Measurements from ENCODE around the gene ITGB2.

DNA sequence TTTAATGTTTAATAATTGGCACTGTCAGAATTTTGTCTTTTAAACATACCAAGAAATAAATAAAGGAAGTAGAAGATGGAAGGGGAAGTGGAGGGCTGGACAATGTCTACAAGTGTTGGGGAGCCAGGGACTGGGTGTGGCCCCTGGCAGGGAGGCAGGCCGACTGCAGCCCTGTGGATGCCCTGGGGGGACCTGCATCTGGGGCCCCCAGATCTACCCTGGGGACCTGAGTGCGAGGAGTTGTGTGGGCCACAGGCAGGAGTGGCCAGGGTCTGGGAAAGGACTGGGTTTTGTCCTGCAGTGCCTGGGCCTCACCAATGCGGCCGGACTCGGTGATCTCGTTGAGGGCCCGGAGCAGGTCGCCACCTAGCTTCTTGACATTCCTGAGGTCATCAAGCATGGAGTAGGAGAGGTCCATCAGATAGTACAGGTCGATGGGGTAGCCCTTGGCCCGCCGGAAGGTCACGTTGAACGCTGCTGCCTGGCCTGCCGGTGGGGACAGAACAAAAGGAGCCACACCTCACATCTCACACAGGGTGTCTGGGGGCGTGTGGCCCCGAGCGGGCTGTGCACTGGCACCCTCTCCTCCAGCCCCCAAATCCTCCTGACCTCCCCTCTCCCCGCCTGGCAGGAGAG lies 17.5 kb downstream of the ITGB2 start:
- TF ChIP-seq, protein P1, sequence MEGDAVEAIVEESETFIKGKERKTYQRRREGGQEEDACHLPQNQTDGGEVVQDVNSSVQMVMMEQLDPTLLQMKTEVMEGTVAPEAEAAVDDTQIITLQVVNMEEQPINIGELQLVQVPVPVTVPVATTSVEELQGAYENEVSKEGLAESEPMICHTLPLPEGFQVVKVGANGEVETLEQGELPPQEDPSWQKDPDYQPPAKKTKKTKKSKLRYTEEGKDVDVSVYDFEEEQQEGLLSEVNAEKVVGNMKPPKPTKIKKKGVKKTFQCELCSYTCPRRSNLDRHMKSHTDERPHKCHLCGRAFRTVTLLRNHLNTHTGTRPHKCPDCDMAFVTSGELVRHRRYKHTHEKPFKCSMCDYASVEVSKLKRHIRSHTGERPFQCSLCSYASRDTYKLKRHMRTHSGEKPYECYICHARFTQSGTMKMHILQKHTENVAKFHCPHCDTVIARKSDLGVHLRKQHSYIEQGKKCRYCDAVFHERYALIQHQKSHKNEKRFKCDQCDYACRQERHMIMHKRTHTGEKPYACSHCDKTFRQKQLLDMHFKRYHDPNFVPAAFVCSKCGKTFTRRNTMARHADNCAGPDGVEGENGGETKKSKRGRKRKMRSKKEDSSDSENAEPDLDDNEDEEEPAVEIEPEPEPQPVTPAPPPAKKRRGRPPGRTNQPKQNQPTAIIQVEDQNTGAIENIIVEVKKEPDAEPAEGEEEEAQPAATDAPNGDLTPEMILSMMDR (conservative IDR thresholded peaks at IDR 0.05; ENCODE audit: low read depth, low read length) = no peak
- TF ChIP-seq EZH2 (IDR thresholded peaks at IDR 0.05; ENCODE audit: low read length, unreplicated experiment) = no peak
- no peak for TF ChIP-seq EZH2phosphoT487 (IDR thresholded peaks at IDR 0.05; ENCODE audit: borderline replicate concordance, low read length)
